HG03565 (cell line): ENCODE data around the gene SPSB2.

Experiments used
- ATAC-seq: cut with Tn5 transposase; IDR thresholded peaks from one replicate; pipeline ENCODE4 v1.9.1; 2021; ENCODE audit warnings: mild to moderate bottlenecking, moderate library complexity; ENCODE audit not compliant: unreplicated experiment

SPSB2 gene

GRCh38 chr12:6822426-6823135 is 50.5 kb downstream of the SPSB2 start:
- ATAC-seq, result no peak

GRCh38 chr12:6821591-6822425 is 51.3 kb downstream of the SPSB2 start, which contains the start of gene GPR162:
Gene GPR162, plus strand, starts transcription at chr12:6821821. Its CDS starts 2,078 bp downstream, at chr12:6823899.
- ATAC-seq, result no peak
